K562 treated with DMSO at 1 percent for 48 hours (cell line): ENCODE data around the gene BASP1. TPM values are rescaled to one million over a fixed set of nuclear protein-coding genes. Genes with fewer than 3 reads are reported as not detected.

Experiments used
- total RNA-seq: library from RNA; unstranded; fragments of 300-600 nt; gene quantifications from 2 replicates; pipeline ENCODE4 v1.2.3, GENCODE V29; 2022; ENCODE audit warnings: low replicate concordance; ENCODE audit errors: extremely low read depth

The BASP1 gene, protein sequence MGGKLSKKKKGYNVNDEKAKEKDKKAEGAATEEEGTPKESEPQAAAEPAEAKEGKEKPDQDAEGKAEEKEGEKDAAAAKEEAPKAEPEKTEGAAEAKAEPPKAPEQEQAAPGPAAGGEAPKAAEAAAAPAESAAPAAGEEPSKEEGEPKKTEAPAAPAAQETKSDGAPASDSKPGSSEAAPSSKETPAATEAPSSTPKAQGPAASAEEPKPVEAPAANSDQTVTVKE
- not detected in 2 replicates for total RNA-seq

GRCh38 chr5:17217493-17218352 is at the start of gene BASP1:
TSS of gene BASP1 (plus strand) at chr5:17217631. CDS start at chr5:17275217, 57,586 bp downstream.

